Frontal cortex (tissue), 1 donor: ENCODE data around the gene TAF11L5. TPM values are rescaled to one million over a fixed set of nuclear protein-coding genes. Genes with fewer than 3 reads are reported as not detected.

Experiments
- small RNA-seq: library from RNA; depleted of rRNA; stranded (forward); fragments of <200 nt; gene quantifications from one replicate; pipeline ENCODE3, GENCODE V24; 2014
- total RNA-seq: library from RNA; depleted of rRNA; stranded (reverse); fragments of >200 nt; gene quantifications from one replicate; pipeline ENCODE4 v1.2.3, GENCODE V29; 2014

Gene TAF11L5
- total RNA-seq, 1 donor from 2014 or later = not detected

Small RNA genes lying within 50 kb of the gene (small RNA-seq; reads per million reads assigned to genes)
- not detected for gene AC106774.3

Other genes starting within 250 kb of the TAF11L5 start
- not detected for gene TAF11L2, start 27.0 kb upstream of the TAF11L5 start, total RNA-seq
- not detected for gene TAF11L3, start 6.9 kb upstream of the TAF11L5 start, total RNA-seq
- not detected for gene TAF11L4, start 3.4 kb upstream of the TAF11L5 start, total RNA-seq
- not detected for gene TAF11L6, start 3.4 kb downstream of the TAF11L5 start, total RNA-seq
- not detected for gene TAF11L7, start 60.5 kb downstream of the TAF11L5 start, total RNA-seq
- not detected for gene TAF11L8, start 65.7 kb downstream of the TAF11L5 start, total RNA-seq
- gene TAF11L9, start 69.2 kb downstream of the TAF11L5 start, total RNA-seq = not detected
- not detected for gene TAF11L10, start 72.6 kb downstream of the TAF11L5 start, total RNA-seq
- not detected for gene TAF11L11, start 78.9 kb downstream of the TAF11L5 start, total RNA-seq
- gene TAF11L12, start 85.2 kb downstream of the TAF11L5 start, total RNA-seq = not detected
- gene TAF11L13, start 106.9 kb downstream of the TAF11L5 start, total RNA-seq = not detected
- gene TAF11L14, start 109.2 kb downstream of the TAF11L5 start, total RNA-seq = not detected